SKM-1 treated with dmso at 0.1 percent for 144 hours (cell line): Measurements from ENCODE around the gene AJM1.
"Not testable (repeated sequence)": the region's sequence is repeated elsewhere in the genome, so short reads cannot be mapped to it uniquely, and the experiment has no call there.

Experiments
- DNase-seq: peaks from one replicate; lab custom pipeline; 2025; ENCODE audit not compliant: unreplicated experiment; lab: John Stamatoyannopoulos, UW

AJM1 gene

GRCh38 chr9:136829981-136830885, 12.0 kb upstream of the AJM1 start:
- DNase-seq: no peak

- no peak for DNase-seq
Measured at GRCh38 chr9:136831002-136831719, 11.1 kb upstream of the AJM1 start.

- no peak for DNase-seq
Measured at GRCh38 chr9:136831720-136832104, 10.6 kb upstream of the AJM1 start.

- no peak for DNase-seq
Measured at GRCh38 chr9:136832581-136832980, 9.7 kb upstream of the AJM1 start.

GRCh38 chr9:136833381-136834048, 8.8 kb upstream of the AJM1 start:
- not testable (repeated sequence) for DNase-seq

- DNase-seq: no peak
Measured at GRCh38 chr9:136835162-136835931, 6.9 kb upstream of the AJM1 start.

- no peak for DNase-seq
Measured at GRCh38 chr9:136835932-136836904, 6.1 kb upstream of the AJM1 start.

- DNase-seq: no peak
Measured at GRCh38 chr9:136837146-136837855, 5.0 kb upstream of the AJM1 start.

GRCh38 chr9:136837856-136838277, 4.4 kb upstream of the AJM1 start:
- not testable (repeated sequence) for DNase-seq

- DNase-seq: no peak
Measured at GRCh38 chr9:136838314-136839228, 3.7 kb upstream of the AJM1 start.

GRCh38 chr9:136839229-136840139, 2.8 kb upstream of the AJM1 start:
- no peak for DNase-seq

GRCh38 chr9:136840140-136840876, 2.0 kb upstream of the AJM1 start:
- no peak for DNase-seq

GRCh38 chr9:136840877-136841645, 1.2 kb upstream of the AJM1 start:
- DNase-seq: no peak

- not testable (repeated sequence) for DNase-seq
Measured at GRCh38 chr9:136841646-136842379, 465 bp upstream of the AJM1 start.
